GM12873 (cell line): ENCODE results near the gene DCUN1D3.

Experiments
- CTCF ChIP-seq: IDR thresholded peaks from 2 replicates; pipeline ENCODE4 v1.5.1; 2012; ENCODE audit warnings: low read depth, mild to moderate bottlenecking, moderate library complexity, low read length, control low read depth; ENCODE audit not compliant: insufficient read depth; ENCODE audit errors: missing control alignments

The DCUN1D3 gene

GRCh38 chr16:20897253-20897897 is 2.8 kb downstream of the DCUN1D3 start:
- no peak for TF ChIP-seq CTCF

GRCh38 chr16:20894388-20894787 is 5.8 kb downstream of the DCUN1D3 start:
- no peak for TF ChIP-seq CTCF

- TF ChIP-seq CTCF, result no peak
Observed at GRCh38 chr16:20889625-20890275, 10.4 kb downstream of the DCUN1D3 start.

- TF ChIP-seq CTCF, result no peak
Observed at GRCh38 chr16:20887207-20887606, 13.0 kb downstream of the DCUN1D3 start.

- TF ChIP-seq CTCF, result no peak
Observed at GRCh38 chr16:20886320-20886719, 13.8 kb downstream of the DCUN1D3 start.

GRCh38 chr16:20884240-20884556 is 16.0 kb downstream of the DCUN1D3 start:
- no peak for TF ChIP-seq CTCF

- no peak for TF ChIP-seq CTCF
Observed at GRCh38 chr16:20883554-20884239, 16.5 kb downstream of the DCUN1D3 start.
